NCI-H2171 (cell line): ENCODE results near the gene PHOSPHO2.
"Not testable (repeated sequence)": the region's sequence is repeated elsewhere in the genome, so short reads cannot be mapped to it uniquely, and the experiment has no call there.

ENCODE experiments used
- DNase-seq: peaks from one replicate; lab custom pipeline; 2025; lab: John Stamatoyannopoulos, UW

PHOSPHO2 gene

GRCh38 chr2:169684135-169684565 lies 10.1 kb upstream of the PHOSPHO2 start:
- no peak for DNase-seq

- DNase-seq, result not testable (repeated sequence)
Measured at GRCh38 chr2:169684712-169685111, 9.6 kb upstream of the PHOSPHO2 start.

GRCh38 chr2:169686825-169687224 lies 7.4 kb upstream of the PHOSPHO2 start:
- DNase-seq, result not testable (repeated sequence)

GRCh38 chr2:169687943-169688342 lies 6.3 kb upstream of the PHOSPHO2 start:
- DNase-seq, result not testable (repeated sequence)

GRCh38 chr2:169690958-169691357 lies 3.3 kb upstream of the PHOSPHO2 start:
- DNase-seq, result no peak

- no peak for DNase-seq
Measured at GRCh38 chr2:169692718-169693117, 1.6 kb upstream of the PHOSPHO2 start.

GRCh38 chr2:169693360-169693759 lies 909 bp upstream of the PHOSPHO2 start:
- no peak for DNase-seq

GRCh38 chr2:169694894-169695260 lies 608 bp downstream of the PHOSPHO2 start:
- no peak for DNase-seq

GRCh38 chr2:169696381-169696780 lies 2.1 kb downstream of the PHOSPHO2 start:
- no peak for DNase-seq

- not testable (repeated sequence) for DNase-seq
Measured at GRCh38 chr2:169699173-169699572, 4.9 kb downstream of the PHOSPHO2 start.

- DNase-seq, result no peak
Measured at GRCh38 chr2:169702996-169703395, 8.7 kb downstream of the PHOSPHO2 start.

- DNase-seq, result no peak
Measured at GRCh38 chr2:169704160-169704708, 10.0 kb downstream of the PHOSPHO2 start.

GRCh38 chr2:169705927-169706326 lies 11.7 kb downstream of the PHOSPHO2 start:
- DNase-seq, result no peak

- DNase-seq, result no peak
Measured at GRCh38 chr2:169707626-169708025, 13.4 kb downstream of the PHOSPHO2 start.

- DNase-seq, result no peak
Measured at GRCh38 chr2:169709331-169709730, 15.1 kb downstream of the PHOSPHO2 start.

GRCh38 chr2:169709981-169710380 lies 15.7 kb downstream of the PHOSPHO2 start:
- no peak for DNase-seq

- no peak for DNase-seq
Measured at GRCh38 chr2:169711751-169712509, 17.7 kb downstream of the PHOSPHO2 start.

GRCh38 chr2:169712791-169713227 lies 18.5 kb downstream of the PHOSPHO2 start:
- DNase-seq, result no peak

- no peak for DNase-seq
Measured at GRCh38 chr2:169713331-169713730, 19.1 kb downstream of the PHOSPHO2 start.

GRCh38 chr2:169714699-169715098 lies 20.4 kb downstream of the PHOSPHO2 start:
- no peak for DNase-seq

GRCh38 chr2:169715379-169716237 lies 21.3 kb downstream of the PHOSPHO2 start:
- no peak for DNase-seq

GRCh38 chr2:169716238-169716886 lies 22.1 kb downstream of the PHOSPHO2 start:
- no peak for DNase-seq
